Loucy (cell line): ENCODE measurements around the gene GEMIN7.

ENCODE experiments used
- H2AFZ ChIP-seq: fragments of 200-600 bp; sonication (generic); 2 replicates; pipeline ENCODE4 v1.6.0; 2016; ENCODE audit warnings: antibody characterized with exemption, mild to moderate bottlenecking, low read length, moderate library complexity
- H3F3A ChIP-seq: fragments of 200-600 bp; 2 replicates; pipeline ENCODE4 v1.6.0; 2016; ENCODE audit warnings: antibody characterized with exemption, low read depth, mild to moderate bottlenecking
- H3K27me3 ChIP-seq: fragments of 200-600 bp; sonication (generic); 2 replicates; pipeline ENCODE4 v1.6.1; 2014; ENCODE audit warnings: low read length, mild to moderate bottlenecking; ENCODE audit not compliant: insufficient read depth, poor library complexity, severe bottlenecking
- H3K36me3 ChIP-seq: fragments of 200-600 bp; sonication (generic); 2 replicates; pipeline ENCODE4 v1.6.1; 2016; ENCODE audit warnings: low read length; ENCODE audit not compliant: insufficient read depth
- H3K4me1 ChIP-seq: fragments of 200-600 bp; sonication (generic); 2 replicates; pipeline ENCODE4 v1.5.1; 2014; ENCODE audit warnings: low read length, mild to moderate bottlenecking; ENCODE audit not compliant: insufficient read depth, poor library complexity, severe bottlenecking
- H3K4me2 ChIP-seq: fragments of 200-600 bp; sonication (generic); 2 replicates; pipeline ENCODE4 v1.6.0; 2014; ENCODE audit warnings: antibody characterized with exemption, low read length, low read depth, mild to moderate bottlenecking; ENCODE audit not compliant: poor library complexity, severe bottlenecking
- H3K4me3 ChIP-seq: fragments of 200-600 bp; sonication (generic); 2 replicates; pipeline ENCODE4 v1.5.1; 2014; ENCODE audit warnings: low read length, mild to moderate bottlenecking, mixed read lengths; ENCODE audit not compliant: poor library complexity, severe bottlenecking
- H3K79me2 ChIP-seq: fragments of 200-600 bp; sonication (generic); 2 replicates; pipeline ENCODE4 v1.6.1; 2014; ENCODE audit warnings: low read length; ENCODE audit not compliant: insufficient read depth
- H3K9ac ChIP-seq: fragments of 200-600 bp; sonication (generic); 2 replicates; pipeline ENCODE4 v1.6.0; 2014; ENCODE audit warnings: mild to moderate bottlenecking, low read depth, low read length, moderate library complexity; ENCODE audit not compliant: poor library complexity, severe bottlenecking
- H3K9me2 ChIP-seq: fragments of 200-600 bp; sonication (generic); replicated peaks from 2 replicates; pipeline ENCODE4 v1.6.1; 2016; ENCODE audit warnings: low read depth, low read length, mixed read lengths
- H3K9me3 ChIP-seq: fragments of 200-600 bp; sonication (generic); 2 replicates; pipeline ENCODE4 v1.6.1; 2014; ENCODE audit warnings: mild to moderate bottlenecking, antibody characterized with exemption, low read length, low read depth; ENCODE audit not compliant: insufficient read depth
- H4K20me1 ChIP-seq: fragments of 200-600 bp; sonication (generic); 2 replicates; pipeline ENCODE4 v1.6.0; 2014; ENCODE audit warnings: antibody characterized with exemption, low read length, mild to moderate bottlenecking; ENCODE audit not compliant: insufficient read depth, poor library complexity, severe bottlenecking
- CTCF ChIP-seq: fragments of 200-600 bp; sonication (generic); conservative IDR thresholded peaks from 2 replicates; pipeline ENCODE4 v1.5.1; 2014; ENCODE audit warnings: mild to moderate bottlenecking, antibody characterized with exemption, low read length
- EZH2phosphoT487 ChIP-seq: fragments of 200-600 bp; IDR thresholded peaks from 2 replicates; pipeline ENCODE4 v1.6.1; 2018; ENCODE audit warnings: antibody characterized with exemption, mild to moderate bottlenecking, moderate library complexity, borderline replicate concordance

The GEMIN7 gene

GRCh38 chr19:45137179-45137761 is 58.2 kb downstream of the GEMIN7 start:
- H3K27me3 ChIP-seq, result no peaks in the 10 kb centered on the region
- no peak overlapping the region for H2AFZ ChIP-seq
- no peak overlapping the region for H3K4me3 ChIP-seq
- no peak for TF ChIP-seq CTCF
- no peak for TF ChIP-seq EZH2phosphoT487
- H3K9me2 ChIP-seq, result no peaks in the 10 kb centered on the region
- H3F3A ChIP-seq, result no peaks in the 10 kb centered on the region
- peaks cover 18% of the 10 kb centered on the region; the same call in 1 of the 2 replicates for H3K36me3 ChIP-seq
- no peak overlapping the region for H3K9ac ChIP-seq
- no peaks in the 10 kb centered on the region for H3K9me3 ChIP-seq
- H3K4me2 ChIP-seq, result no peak overlapping the region
- no peaks in the 10 kb centered on the region for H3K4me1 ChIP-seq
- H4K20me1 ChIP-seq, result no peaks in the 10 kb centered on the region
- H3K79me2 ChIP-seq, result peaks cover 9% of the 10 kb centered on the region; the same call in 1 of the 2 replicates

- H3F3A ChIP-seq, result no peaks in the 10 kb centered on the region
- H3K4me2 ChIP-seq, result no peak overlapping the region
- no peaks in the 10 kb centered on the region for H3K9me3 ChIP-seq
- H3K27me3 ChIP-seq, result no peaks in the 10 kb centered on the region
- H3K4me3 ChIP-seq, result no peak overlapping the region
- H3K36me3 ChIP-seq, result peaks cover 27% of the 10 kb centered on the region; the same call in 1 of the 2 replicates
- H3K4me1 ChIP-seq, result no peaks in the 10 kb centered on the region
- H3K9me2 ChIP-seq, result no peaks in the 10 kb centered on the region
- TF ChIP-seq CTCF, result no peak
- no peak for TF ChIP-seq EZH2phosphoT487
- H4K20me1 ChIP-seq, result no peaks in the 10 kb centered on the region
- peaks cover 9% of the 10 kb centered on the region; the same call in 1 of the 2 replicates for H3K79me2 ChIP-seq
- no peak overlapping the region for H2AFZ ChIP-seq
- H3K9ac ChIP-seq, result no peak overlapping the region
Observed at GRCh38 chr19:45138303-45138751, 59.3 kb downstream of the GEMIN7 start.

GRCh38 chr19:45139286-45140143 is 60.5 kb downstream of the GEMIN7 start:
- no peak for TF ChIP-seq EZH2phosphoT487
- no peak for TF ChIP-seq CTCF
- no peaks in the 10 kb centered on the region for H4K20me1 ChIP-seq
- H3K36me3 ChIP-seq, result peaks cover 30% of the 10 kb centered on the region; the same call in 1 of the 2 replicates
- H3K4me1 ChIP-seq, result no peaks in the 10 kb centered on the region
- no peaks in the 10 kb centered on the region for H3F3A ChIP-seq
- H3K9me2 ChIP-seq, result no peaks in the 10 kb centered on the region
- no peak overlapping the region for H3K4me2 ChIP-seq
- no peak overlapping the region for H2AFZ ChIP-seq
- H3K9ac ChIP-seq, result no peak overlapping the region
- H3K79me2 ChIP-seq, result peaks cover 6% of the 10 kb centered on the region; the same call in 1 of the 2 replicates
- H3K27me3 ChIP-seq, result no peaks in the 10 kb centered on the region
- no peak overlapping the region for H3K4me3 ChIP-seq
- no peaks in the 10 kb centered on the region for H3K9me3 ChIP-seq
